T-helper 2 cell treated with Interferon-gamma antibody and Interleukin-4, amounts not matched to agents 5 μg/mL and 100 μg/mL, for 36 hours (primary cell): Measurements from ENCODE around the gene ZC3H18.
A peak's percentile ranks its signal among the peaks of the same experiment; 100 is the strongest.
"Not testable (repeated sequence)": the region's sequence is repeated elsewhere in the genome, so short reads cannot be mapped to it uniquely, and the experiment has no call there.

Experiments
- DNase-seq: peaks from one replicate; pipeline ENCODE4 v3.0.0; 2021; ENCODE audit warnings: low spot score
- H3K27ac Mint-ChIP-seq: one replicate; pipeline ENCODE4 v1.8.0; 2021; ENCODE audit warnings: mild to moderate bottlenecking, mixed read lengths
- H3K27me3 Mint-ChIP-seq: one replicate; pipeline ENCODE4 v1.8.0; 2021; ENCODE audit warnings: low read depth, mixed read lengths
- H3K36me3 Mint-ChIP-seq: one replicate; pipeline ENCODE4 v1.8.0; 2021; ENCODE audit warnings: low read depth, mixed read lengths
- H3K4me1 Mint-ChIP-seq: one replicate; pipeline ENCODE4 v1.8.0; 2021; ENCODE audit warnings: low read depth, mixed read lengths
- H3K4me3 Mint-ChIP-seq: one replicate; pipeline ENCODE4 v1.8.0; 2022; ENCODE audit warnings: mild to moderate bottlenecking, moderate library complexity, mixed read lengths
- H3K9me3 Mint-ChIP-seq: one replicate; pipeline ENCODE4 v1.8.0; 2021; ENCODE audit warnings: mixed read lengths

Gene ZC3H18

DNA sequence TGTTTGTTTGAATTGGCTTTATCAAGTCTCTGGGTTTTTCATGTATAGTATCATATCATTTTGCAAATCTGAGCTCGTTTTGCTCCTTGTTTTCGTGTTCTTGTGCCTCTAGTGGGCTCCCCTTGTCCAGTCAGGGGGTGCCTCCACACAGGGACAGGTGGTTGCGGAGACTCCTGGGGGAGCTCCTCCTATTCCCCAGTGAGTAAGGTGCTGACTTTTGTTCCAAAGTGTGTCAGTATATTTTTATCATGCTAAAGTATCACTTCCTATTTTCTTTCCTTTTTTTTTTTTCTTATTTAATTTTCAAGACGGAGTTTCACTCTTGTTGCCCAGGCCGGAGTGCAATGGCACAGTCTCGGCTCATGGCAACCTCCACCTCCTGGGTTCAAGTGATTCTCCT lies 37.9 kb downstream of the ZC3H18 start:
- DNase-seq, result no peak
- H3K27me3 Mint-ChIP-seq, result no peaks in the 10 kb centered on the region
- no peak overlapping the region for H3K27ac Mint-ChIP-seq
- no peaks in the 10 kb centered on the region for H3K9me3 Mint-ChIP-seq
- peaks cover 39% of the 10 kb centered on the region for H3K36me3 Mint-ChIP-seq
- no peak overlapping the region for H3K4me3 Mint-ChIP-seq
- no peaks in the 10 kb centered on the region for H3K4me1 Mint-ChIP-seq

DNA sequence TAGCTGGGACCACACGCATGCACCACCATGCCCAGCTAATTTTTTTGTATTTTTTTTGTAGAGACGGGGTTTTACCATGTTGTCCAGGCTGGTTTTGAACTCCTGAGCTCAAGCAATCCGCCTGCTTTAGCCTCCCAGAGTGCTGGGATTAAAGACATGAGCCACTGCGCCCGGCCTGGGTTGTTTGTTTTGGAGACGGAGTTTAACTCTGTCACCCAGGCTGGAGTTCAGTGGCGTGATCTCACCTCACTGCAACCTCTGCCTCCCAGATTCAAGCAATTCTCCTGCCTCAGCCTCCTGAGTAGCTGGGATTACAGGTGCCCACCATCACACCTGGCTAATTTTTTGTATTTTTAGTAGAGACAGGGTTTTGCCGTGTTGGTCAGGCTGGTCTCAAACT lies 39.2 kb downstream of the ZC3H18 start:
- H3K27ac Mint-ChIP-seq, H3K9me3 Mint-ChIP-seq: not testable (repeated sequence)
- peaks cover 40% of the 10 kb centered on the region for H3K36me3 Mint-ChIP-seq

DNA sequence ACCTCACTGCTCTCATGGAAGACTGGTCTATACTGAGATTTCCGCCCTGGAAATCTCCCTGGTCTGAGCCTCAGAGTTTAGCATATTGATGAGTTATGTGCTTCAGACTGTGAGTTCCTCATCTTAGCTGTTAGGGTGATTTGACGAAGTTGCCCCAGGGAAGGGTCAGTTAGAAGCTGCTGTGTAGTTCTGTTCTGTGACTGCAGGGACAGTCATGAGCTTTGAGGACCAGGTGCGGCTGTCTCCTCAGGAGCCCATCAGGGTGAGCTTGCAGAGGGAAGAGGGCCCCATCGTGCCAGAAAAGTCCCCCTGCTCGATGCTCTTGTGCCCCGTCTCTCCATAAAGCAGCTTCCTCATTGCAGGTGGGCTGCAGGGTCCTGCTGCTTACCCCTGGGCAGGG lies 39.9 kb downstream of the ZC3H18 start:
- H3K9me3 Mint-ChIP-seq, result no peaks in the 10 kb centered on the region
- H3K4me3 Mint-ChIP-seq, result no peak overlapping the region
- H3K4me1 Mint-ChIP-seq, result no peaks in the 10 kb centered on the region
- H3K27me3 Mint-ChIP-seq, result no peaks in the 10 kb centered on the region
- H3K36me3 Mint-ChIP-seq, result peaks cover 40% of the 10 kb centered on the region
- H3K27ac Mint-ChIP-seq, result no peak overlapping the region
- DNase-seq, result no peak

More for the DNA sequence above, 39.2 kb downstream of the ZC3H18 start:
- DNase-seq, H3K4me3 Mint-ChIP-seq, H3K4me1 Mint-ChIP-seq, H3K27me3 Mint-ChIP-seq: not testable (repeated sequence)

DNA sequence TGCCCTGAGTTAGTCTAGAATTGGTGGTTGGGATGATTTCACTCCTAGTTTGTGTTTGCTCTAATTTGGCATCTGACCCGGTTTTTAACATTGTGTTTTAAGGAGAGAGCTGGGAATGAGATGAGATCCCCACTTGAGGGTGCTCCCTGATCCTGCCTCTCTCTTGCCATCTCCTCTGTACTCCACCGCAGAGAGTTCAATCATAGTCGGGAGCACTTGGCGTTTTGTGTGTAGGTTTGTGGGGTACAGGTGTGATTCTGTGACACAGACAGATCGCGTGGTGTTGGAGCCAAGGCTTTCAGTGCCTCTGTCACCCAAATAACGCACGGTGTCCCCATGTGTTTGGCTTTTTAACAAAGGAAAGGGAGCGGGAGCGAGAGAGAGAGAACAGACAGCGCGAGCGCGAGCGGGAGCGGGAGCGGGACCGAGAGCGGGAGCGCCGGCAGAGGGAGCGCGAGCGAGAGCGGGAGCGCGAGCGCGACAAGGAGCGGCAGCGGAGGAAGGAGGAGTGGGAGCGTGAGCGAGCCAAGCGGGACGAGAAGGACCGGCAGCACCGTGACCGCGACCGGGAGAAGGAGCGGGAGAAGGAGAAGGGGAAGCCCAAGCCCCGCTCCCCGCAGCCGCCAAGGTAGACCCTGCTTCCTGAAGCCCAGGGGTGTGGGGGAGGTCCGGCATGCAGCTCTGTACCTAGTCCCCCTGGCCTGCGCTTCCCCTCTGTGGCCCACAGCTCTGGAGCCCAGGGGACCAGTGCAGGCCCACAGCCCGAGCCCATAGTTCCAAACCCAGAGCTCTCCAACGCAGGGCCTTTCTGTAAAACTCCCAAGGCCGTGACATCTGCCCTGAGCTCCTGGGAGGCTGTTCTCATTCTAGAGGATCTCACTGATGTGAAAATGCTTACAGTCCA lies 41.0 kb downstream of the ZC3H18 start:
- no peak overlapping the region for H3K4me3 Mint-ChIP-seq
- DNase-seq, result no peak
- H3K27me3 Mint-ChIP-seq, result no peaks in the 10 kb centered on the region
- H3K36me3 Mint-ChIP-seq, result peaks cover 34% of the 10 kb centered on the region
- no peaks in the 10 kb centered on the region for H3K9me3 Mint-ChIP-seq
- no peak overlapping the region for H3K27ac Mint-ChIP-seq
- no peaks in the 10 kb centered on the region for H3K4me1 Mint-ChIP-seq

- DNase-seq, result no peak
- Mint-ChIP-seq H3K36me3 (peaks cover 28% of the 10 kb centered on the region), H3K27me3 (no peaks in the 10 kb centered on the region), H3K9me3 (no peaks in the 10 kb centered on the region), H3K4me1 (peaks cover 2% of the 10 kb centered on the region), H3K4me3 (no peak overlapping the region), H3K27ac (no peak overlapping the region)
These were observed 43.1 kb downstream of the ZC3H18 start for GRCh38 chr16:88613293-88613692.

GRCh38 chr16:88613911-88614817 lies 44.0 kb downstream of the ZC3H18 start:
- Mint-ChIP-seq H3K27me3 (no peaks in the 10 kb centered on the region), H3K36me3 (peaks cover 26% of the 10 kb centered on the region), H3K4me3 (no peak overlapping the region), H3K9me3 (no peaks in the 10 kb centered on the region), H3K4me1 (peaks cover 6% of the 10 kb centered on the region), H3K27ac (no peak overlapping the region)
- no peak for DNase-seq

- H3K4me3 Mint-ChIP-seq, result no peak overlapping the region
- peaks cover 22% of the 10 kb centered on the region for H3K36me3 Mint-ChIP-seq
- no peak overlapping the region for H3K27ac Mint-ChIP-seq
- H3K4me1 Mint-ChIP-seq, result peaks cover 14% of the 10 kb centered on the region
- H3K27me3 Mint-ChIP-seq, result no peaks in the 10 kb centered on the region
- H3K9me3 Mint-ChIP-seq, result no peaks in the 10 kb centered on the region
- DNase-seq, result no peak
These were observed 44.8 kb downstream of the ZC3H18 start for GRCh38 chr16:88614818-88615580.

DNA sequence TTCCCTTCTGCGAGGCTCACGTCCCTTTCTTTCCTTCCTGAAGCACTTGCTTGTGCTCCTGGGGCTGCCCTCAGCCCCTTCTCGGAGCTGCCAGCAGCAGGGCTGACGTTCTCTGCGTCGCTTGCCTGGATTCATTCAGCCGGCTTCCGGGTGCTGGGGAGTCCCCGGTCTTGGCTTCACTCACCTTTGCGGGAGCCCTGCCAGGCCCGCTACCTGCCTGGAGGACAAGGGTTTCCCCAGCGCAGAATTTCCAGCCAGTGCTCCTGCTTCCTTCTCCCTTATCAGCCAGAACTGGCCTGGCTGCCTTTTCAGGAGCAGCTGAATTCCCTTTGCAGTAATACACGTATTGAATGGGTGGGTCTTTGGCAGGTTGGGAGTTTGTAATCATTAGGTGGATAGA lies 46.1 kb downstream of the ZC3H18 start:
- Mint-ChIP-seq H3K27me3 (no peaks in the 10 kb centered on the region), H3K4me3 (no peak overlapping the region), H3K36me3 (peaks cover 12% of the 10 kb centered on the region), H3K4me1 (peaks cover 19% of the 10 kb centered on the region), H3K9me3 (no peaks in the 10 kb centered on the region), H3K27ac (no peak overlapping the region)
- no peak for DNase-seq

GRCh38 chr16:88616736-88617135 lies 46.5 kb downstream of the ZC3H18 start:
- Mint-ChIP-seq H3K27me3 (no peaks in the 10 kb centered on the region), H3K36me3 (peaks cover 12% of the 10 kb centered on the region), H3K9me3 (no peaks in the 10 kb centered on the region), H3K27ac (no peak overlapping the region), H3K4me3 (no peak overlapping the region), H3K4me1 (peaks cover 19% of the 10 kb centered on the region)
- DNase-seq, result no peak

GRCh38 chr16:88617268-88618031 lies 47.2 kb downstream of the ZC3H18 start:
- Mint-ChIP-seq H3K36me3 (peaks cover 12% of the 10 kb centered on the region), H3K9me3 (no peaks in the 10 kb centered on the region), H3K27ac (no peak overlapping the region), H3K4me3 (no peak overlapping the region), H3K4me1 (peaks cover 19% of the 10 kb centered on the region), H3K27me3 (no peaks in the 10 kb centered on the region)
- DNase-seq, result no peak

GRCh38 chr16:88618182-88618955 lies 48.2 kb downstream of the ZC3H18 start:
- peak overlapping the region; percentile 49 for H3K27ac Mint-ChIP-seq

DNA sequence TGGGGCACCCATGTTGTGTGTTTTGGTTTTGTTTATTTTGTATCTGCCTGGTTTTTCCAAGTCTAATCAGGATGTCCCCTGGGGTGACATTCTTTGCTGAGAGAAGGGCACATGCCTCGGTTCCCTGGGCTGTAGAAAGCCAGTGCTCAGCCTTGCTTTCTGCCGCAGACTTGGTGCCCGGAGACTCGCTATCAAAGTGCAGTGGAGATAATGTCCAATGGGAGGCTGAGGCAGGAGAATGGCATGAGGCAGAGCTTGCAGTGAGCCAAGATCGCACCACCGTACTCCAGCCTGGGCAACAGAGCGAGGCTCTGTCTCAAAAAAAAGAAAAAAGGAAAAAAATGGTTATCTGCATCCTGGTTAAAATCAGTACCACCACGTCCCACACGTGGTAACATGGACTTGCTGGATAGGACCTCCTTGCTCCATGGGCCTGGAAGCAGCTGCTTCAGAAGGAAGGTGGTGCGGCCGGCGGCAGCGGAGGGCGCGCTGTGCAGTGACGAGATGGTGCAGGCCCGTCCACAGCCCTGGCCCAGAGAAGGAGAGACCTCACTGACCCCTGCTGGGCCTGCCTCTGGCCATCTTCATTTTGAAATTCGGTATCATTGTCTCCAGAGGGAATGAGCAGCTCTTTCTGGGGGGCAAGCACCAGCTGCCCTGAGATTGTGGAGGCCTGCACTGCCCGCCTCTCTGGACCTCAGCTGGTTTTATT lies 48.9 kb downstream of the ZC3H18 start:
- peaks cover 17% of the 10 kb centered on the region for H3K36me3 Mint-ChIP-seq
- no peak overlapping the region for H3K4me3 Mint-ChIP-seq

More at GRCh38 chr16:88618182-88618955, 48.2 kb downstream of the ZC3H18 start:
- no peak for DNase-seq
- no peaks in the 10 kb centered on the region for H3K9me3 Mint-ChIP-seq
- H3K27me3 Mint-ChIP-seq, result no peaks in the 10 kb centered on the region
- peaks cover 19% of the 10 kb centered on the region for H3K4me1 Mint-ChIP-seq
- H3K36me3 Mint-ChIP-seq, result peaks cover 14% of the 10 kb centered on the region
- no peak overlapping the region for H3K4me3 Mint-ChIP-seq

More for the DNA sequence above, 48.9 kb downstream of the ZC3H18 start:
- no peak for DNase-seq
- no peaks in the 10 kb centered on the region for H3K9me3 Mint-ChIP-seq
- H3K4me1 Mint-ChIP-seq, result peaks cover 19% of the 10 kb centered on the region
- peak overlapping the region; percentile 85 for H3K27ac Mint-ChIP-seq
- H3K27me3 Mint-ChIP-seq, result no peaks in the 10 kb centered on the region
